H1 (cell line): ENCODE measurements around the gene DEFB113. TPM values are rescaled to one million over a fixed set of nuclear protein-coding genes. Genes with fewer than 3 reads are reported as not detected.

Experiments used
- CTCF ChIA-PET: fragments of 300-600 bp; sonication (Branson Sonifier 250); formaldehyde crosslinking; loops from one replicate; lab custom pipeline; 2021; ENCODE audit not compliant: partially characterized antibody; lab: Charles Lee
- POLR2A ChIA-PET: fragments of 300-600 bp; sonication (Branson Sonifier 250); formaldehyde crosslinking; loops from one replicate; lab custom pipeline; 2021; ENCODE audit warnings: inconsistent platforms; ENCODE audit not compliant: partially characterized antibody; lab: Charles Lee
- DNase-seq, 2 experiments: peaks; one replicate each; pipeline versions ENCODE4 v3.0.0 to v3.0.0-alpha.2; 2010 to 2022; ENCODE audit warnings: low spot score in 2 of 2, low read depth in 1 of 2, mixed read lengths in 1 of 2
- FAIRE-seq: peaks from 2 replicates; lab custom pipeline; 2011; peaks lifted over from hg19 to GRCh38; lab: Jason Lieb, UNC
- H2AFZ ChIP-seq: 2 replicates; pipeline ENCODE4 v1.8.1; 2012; ENCODE audit warnings: low read length, inconsistent platforms
- H2AK5ac ChIP-seq: 2 replicates; pipeline ENCODE4 v1.6.1; 2013; ENCODE audit warnings: low read depth, low read length
- H2BK120ac ChIP-seq: replicated peaks from 2 replicates; pipeline ENCODE3; 2013; ENCODE audit warnings: low read depth, low read length, inconsistent platforms
- H2BK12ac ChIP-seq: 2 replicates; pipeline ENCODE4 v1.6.1; 2013; ENCODE audit warnings: low read depth, low read length
- H2BK15ac ChIP-seq: 2 replicates; pipeline ENCODE4 v1.6.1; 2013; ENCODE audit warnings: low read length
- H2BK20ac ChIP-seq: 2 replicates; pipeline ENCODE4 v1.6.1; 2013; ENCODE audit warnings: low read length
- H2BK5ac ChIP-seq: 2 replicates; pipeline ENCODE4 v1.6.1; 2013; ENCODE audit warnings: low read depth, low read length
- H3K14ac ChIP-seq: 2 replicates; pipeline ENCODE4 v1.6.1; 2013; ENCODE audit warnings: inconsistent platforms; ENCODE audit not compliant: insufficient read length
- H3K18ac ChIP-seq: 2 replicates; pipeline ENCODE4 v1.6.1; 2013; ENCODE audit warnings: low read length; ENCODE audit errors: extremely low read depth
- H3K23ac ChIP-seq: 2 replicates; pipeline ENCODE4 v1.6.1; 2013; ENCODE audit warnings: inconsistent platforms; ENCODE audit not compliant: insufficient read length
- H3K23me2 ChIP-seq: 2 replicates; pipeline ENCODE4 v1.6.1; 2013; ENCODE audit warnings: low read depth, low read length
- H3K27ac ChIP-seq: 2 replicates; pipeline ENCODE4 v1.6.1; 2011; ENCODE audit warnings: low read depth, low read length, inconsistent platforms
- H3K27me3 ChIP-seq, 4 experiments: replicated peaks in 1 of 4; 1 replicate in 1 of 4; 2 replicates in 3 of 4; pipeline versions ENCODE4 v1.6.1 to v1.8.1; 2011 to 2013; ENCODE audit warnings: low read length in 3 of 4, mild to moderate bottlenecking in 3 of 4, inconsistent platforms in 2 of 4, mixed read lengths in 2 of 4, moderate library complexity in 1 of 4; ENCODE audit not compliant: control insufficient read depth in 3 of 4, insufficient read depth in 3 of 4; ENCODE audit errors: extremely low read depth in 1 of 4
- H3K36me3 ChIP-seq, 4 experiments: 2 replicates each; pipeline versions ENCODE4 v1.6.1 to v1.8.1; 2011 to 2013; ENCODE audit warnings: mild to moderate bottlenecking in 4 of 4, low read length in 3 of 4, moderate library complexity in 2 of 4, control low read depth in 1 of 4, inconsistent platforms in 1 of 4; ENCODE audit not compliant: insufficient read depth in 4 of 4, control insufficient read depth in 2 of 4
- H3K4ac ChIP-seq: replicated peaks from 2 replicates; pipeline ENCODE3; 2013; ENCODE audit warnings: low read length, low read depth, mixed read lengths, inconsistent platforms; ENCODE audit not compliant: insufficient read length
- H3K4me1 ChIP-seq, 4 experiments: replicated peaks in 1 of 4; 1 replicate in 1 of 4; 2 replicates in 3 of 4; pipeline versions ENCODE4 v1.6.1 to v1.8.1; 2011 to 2013; ENCODE audit warnings: low read length in 3 of 4, inconsistent platforms in 2 of 4, mixed read lengths in 1 of 4; ENCODE audit not compliant: insufficient read depth in 4 of 4, control insufficient read depth in 3 of 4
- H3K4me2 ChIP-seq, 2 experiments: 2 replicates each; pipeline versions ENCODE4 v1.6.1 to v1.8.1; 2011 to 2013; ENCODE audit warnings: low read depth in 2 of 2, low read length in 2 of 2, control low read depth in 1 of 2, inconsistent platforms in 1 of 2, mild to moderate bottlenecking in 1 of 2; ENCODE audit not compliant: insufficient read depth in 1 of 2
- H3K4me3 ChIP-seq, 4 experiments: fragments of 200-600, 300-600 bp in 1 of 4; sonication (generic), shearing (Covaris generic), sonication (Bioruptor Twin) in 1 of 4; 2 replicates each; pipeline versions ENCODE4 v1.5.1 to v1.8.1; 2011 to 2016; ENCODE audit warnings: low read length in 4 of 4, low read depth in 3 of 4, control low read depth in 2 of 4, inconsistent platforms in 2 of 4, mild to moderate bottlenecking in 2 of 4, mixed read lengths in 1 of 4, moderate library complexity in 1 of 4; ENCODE audit not compliant: insufficient read depth in 2 of 4; ENCODE audit errors: extremely low read depth in 1 of 4
- H3K56ac ChIP-seq: replicated peaks from 2 replicates; pipeline ENCODE3; 2013; ENCODE audit warnings: low read depth, mild to moderate bottlenecking, mixed read lengths, low read length, inconsistent platforms; ENCODE audit not compliant: insufficient read length
- H3K79me1 ChIP-seq: 2 replicates; pipeline ENCODE4 v1.6.1; 2013; ENCODE audit warnings: low read depth, low read length, control low read depth
- H3K79me2 ChIP-seq, 2 experiments: 2 replicates each; pipeline versions ENCODE4 v1.6.1 to v1.8.1; 2012 to 2013; ENCODE audit warnings: low read length in 2 of 2, mild to moderate bottlenecking in 2 of 2, inconsistent platforms in 1 of 2; ENCODE audit not compliant: insufficient read depth in 2 of 2, control insufficient read depth in 1 of 2
- H3K9ac ChIP-seq, 4 experiments: replicated peaks in 1 of 4; 1 replicate in 1 of 4; 2 replicates in 3 of 4; pipeline versions ENCODE4 v1.6.1 to v1.8.1; 2011 to 2013; ENCODE audit warnings: low read depth in 3 of 4, low read length in 3 of 4, control low read depth in 2 of 4, mild to moderate bottlenecking in 2 of 4, moderate library complexity in 2 of 4, inconsistent platforms in 1 of 4; ENCODE audit errors: extremely low read depth in 1 of 4
- H3K9me3 ChIP-seq, 2 experiments: 2 replicates each; pipeline versions ENCODE4 v1.6.1 to v1.8.1; 2012 to 2013; ENCODE audit warnings: mild to moderate bottlenecking in 2 of 2, moderate library complexity in 2 of 2, control low read depth in 1 of 2, inconsistent platforms in 1 of 2, low read depth in 1 of 2, low read length in 1 of 2, mixed read lengths in 1 of 2; ENCODE audit not compliant: insufficient read depth in 2 of 2
- H4K20me1 ChIP-seq, 2 experiments: replicated peaks in 1 of 2; 2 replicates each; pipeline versions ENCODE3 to v1.8.1; 2011 to 2013; ENCODE audit warnings: inconsistent platforms in 2 of 2, low read length in 2 of 2, mild to moderate bottlenecking in 1 of 2; ENCODE audit not compliant: insufficient read depth in 2 of 2, control insufficient read depth in 1 of 2
- H4K5ac ChIP-seq: 2 replicates; pipeline ENCODE4 v1.6.1; 2013; ENCODE audit warnings: low read length, low read depth, mixed read lengths, inconsistent platforms; ENCODE audit not compliant: insufficient read length
- H4K8ac ChIP-seq: 2 replicates; pipeline ENCODE4 v1.8.0; 2013; ENCODE audit warnings: mild to moderate bottlenecking, moderate library complexity, low read length, inconsistent platforms; ENCODE audit not compliant: insufficient read depth; ENCODE audit errors: extremely low read depth
- H4K91ac ChIP-seq: replicated peaks from 2 replicates; pipeline ENCODE3; 2013; ENCODE audit warnings: low read length, mixed read lengths, inconsistent platforms; ENCODE audit not compliant: insufficient read length
- ATF2 ChIP-seq: IDR thresholded peaks from 2 replicates; pipeline ENCODE4 v1.6.1; 2012; ENCODE audit warnings: low read length, inconsistent platforms
- EGR1 ChIP-seq: IDR thresholded peaks from 2 replicates; pipeline ENCODE4 v1.6.1; 2011; ENCODE audit warnings: low read depth, low read length, borderline replicate concordance
- HDAC2 ChIP-seq, 2 experiments: fragments of 300-600 bp in 1 of 2; sonication (generic) in 1 of 2; IDR thresholded peaks; 2 replicates each; pipeline ENCODE4 v1.6.1; 2011 to 2012; ENCODE audit warnings: low read depth in 2 of 2, low read length in 2 of 2, mild to moderate bottlenecking in 2 of 2, moderate library complexity in 2 of 2, borderline replicate concordance in 1 of 2, inconsistent platforms in 1 of 2
- JUND ChIP-seq: IDR thresholded peaks from 2 replicates; pipeline ENCODE4 v1.6.1; 2011; ENCODE audit warnings: mild to moderate bottlenecking, improper control_type of control experiment, low read length
- RBBP5 ChIP-seq: IDR thresholded peaks from 2 replicates; pipeline ENCODE4 v1.7.1; 2012; ENCODE audit warnings: low read depth, mild to moderate bottlenecking, inconsistent platforms, low read length, moderate library complexity, borderline replicate concordance
- RFX5 ChIP-seq: IDR thresholded peaks from 2 replicates; pipeline ENCODE4 v1.6.1; 2011; ENCODE audit warnings: low read depth, low read length, improper control_type of control experiment, borderline replicate concordance
- RXRA ChIP-seq: IDR thresholded peaks from 2 replicates; pipeline ENCODE4 v1.6.1; 2011; ENCODE audit warnings: low read depth, mild to moderate bottlenecking, low read length, moderate library complexity; ENCODE audit not compliant: insufficient read depth
- SAP30 ChIP-seq: fragments of 300-600 bp; sonication (generic); IDR thresholded peaks from 2 replicates; pipeline ENCODE4 v1.7.1; 2012; ENCODE audit warnings: low read length, moderate library complexity, mild to moderate bottlenecking, inconsistent platforms; ENCODE audit not compliant: insufficient read depth, insufficient replicate concordance
- SIN3A ChIP-seq, 2 experiments: IDR thresholded peaks in 1 of 2; conservative IDR thresholded peaks in 1 of 2; 2 replicates each; pipeline ENCODE4 v1.6.1; 2011 to 2012; ENCODE audit warnings: low read length in 2 of 2, improper control_type of control experiment in 1 of 2, low read depth in 1 of 2, mild to moderate bottlenecking in 1 of 2
- SIRT6 ChIP-seq: IDR thresholded peaks from one replicate; pipeline ENCODE4 v1.7.1; 2012; ENCODE audit warnings: low read length, inconsistent platforms
- SP4 ChIP-seq: IDR thresholded peaks from 2 replicates; pipeline ENCODE4 v1.6.1; 2012; ENCODE audit warnings: low read length, inconsistent platforms
- TBP ChIP-seq: IDR thresholded peaks from 2 replicates; pipeline ENCODE4 v1.6.1; 2011; ENCODE audit warnings: low read depth, low read length, improper control_type of control experiment
- TEAD4 ChIP-seq: IDR thresholded peaks from 2 replicates; pipeline ENCODE4 v1.6.1; 2012; ENCODE audit warnings: low read depth, low read length, inconsistent platforms, mixed read lengths
- WGBS, 2 experiments: shearing (Covaris generic) in 1 of 2; methylation state at CpG; one replicate each; pipeline versions ENCODE4 v1.1.6 to v1.1.7; 2013 to 2015; ENCODE audit warnings: low lambda C conversion rate in 2 of 2, mixed read lengths in 2 of 2, inconsistent platforms in 1 of 2, low coverage in 1 of 2, missing lambda C conversion rate in 1 of 2; ENCODE audit not compliant: insufficient replicate concordance in 2 of 2, insufficient coverage in 1 of 2, insufficient read length in 1 of 2; ENCODE audit errors: extremely low coverage in 1 of 2, missing lambda C conversion rate in 1 of 2; 5-methylcytosine and 5-hydroxymethylcytosine counted together
- polyA plus RNA-seq, 7 experiments: library from polyadenylated mRNA; depleted of rRNA in 3 of 7; stranded (reverse) in 5 of 7; unstranded in 2 of 7; fragments of >200 nt in 5 of 7; fragments of 200-250 nt in 2 of 7; gene quantifications; 1 replicate in 5 of 7; 2 replicates in 1 of 7; 4 replicates in 1 of 7; pipeline versions ENCODE4 v1.2.1 to v1.2.3, GENCODE V29; 2011 to 2013; ENCODE audit warnings: missing spikeins in 2 of 7, mixed read lengths in 2 of 7
- total RNA-seq: library from RNA; stranded (reverse); fragmentation: NEBNext Ultra II Directional; extraction: Animal tissue kit (Norgen Biotek cat#: 25700); gene quantifications from 2 replicates; pipeline ENCODE4 v1.2.1, GENCODE V29; 2021

Gene DEFB113
- total and polyA plus RNA-seq, 2 of the 8 experiments (the other 6 are each of a cell fraction or from before 2014, with no cell fraction given), result not detected

DNA sequence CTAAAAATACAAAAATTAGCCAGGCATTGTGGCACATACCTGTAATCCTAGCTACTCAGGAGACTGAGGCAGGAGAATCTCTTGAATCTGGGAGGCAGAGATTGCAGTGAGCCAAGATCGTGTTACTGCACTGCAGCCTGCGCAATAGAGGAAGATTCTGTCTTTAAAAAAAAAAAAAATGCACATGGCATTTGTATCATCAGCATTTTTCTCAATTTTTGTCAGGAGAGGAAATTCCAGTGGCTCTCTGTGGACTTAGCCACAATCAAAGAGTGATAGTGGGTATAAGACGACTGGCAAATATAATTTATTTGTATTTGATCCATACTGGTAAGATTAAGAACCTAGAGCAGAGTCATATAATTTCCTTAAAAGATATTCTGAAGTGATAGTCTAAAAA, 34.0 kb downstream of the DEFB113 start:
- Histone ChIP-seq H2BK15ac (no peak overlapping the region), H3K27ac (no peak overlapping the region), H3K56ac (no peak overlapping the region), H2BK5ac (no peak overlapping the region), H3K27me3 (no peaks in the 10 kb centered on the region), H3K9me3 (no peaks in the 10 kb centered on the region), H3K23ac (no peak overlapping the region), H2AK5ac (no peak overlapping the region), H2BK12ac (no peak overlapping the region), H2BK120ac (no peak overlapping the region), H3K4me3 (no peak overlapping the region), H4K8ac (no peak overlapping the region), H3K36me3 (no peaks in the 10 kb centered on the region), H3K18ac (no peak overlapping the region), H3K4me1 (no peaks in the 10 kb centered on the region), H2BK20ac (no peak overlapping the region), H3K14ac (no peak overlapping the region), H4K5ac (no peak overlapping the region), H4K91ac (no peak overlapping the region), H4K20me1 (no peaks in the 10 kb centered on the region), H3K4ac (no peak overlapping the region), H2AFZ (no peak overlapping the region), H3K79me2 (no peaks in the 10 kb centered on the region), H3K23me2 (no peaks in the 10 kb centered on the region), H3K9ac (no peak overlapping the region), H3K79me1 (no peaks in the 10 kb centered on the region), H3K4me2 (no peak overlapping the region)
- WGBS, 2 experiments, result 96% methylated on average over 3 of the region's 3 CpGs; no CpG with 5 or more reads in 1 of the 2 experiments
- POLR2A ChIA-PET, result no interaction called here
- no peak for FAIRE-seq
- CTCF ChIA-PET, result no interaction called here
- no peak for DNase-seq
- TF ChIP-seq TEAD4, result no peak
- TF ChIP-seq RXRA, result no peak
- TF ChIP-seq SAP30, result no peak
- TF ChIP-seq TBP, result no peak
- no peak for TF ChIP-seq SIN3A (conservative IDR thresholded peaks at IDR 0.05 in 1 of 2, IDR thresholded peaks at IDR 0.05 in 1 of 2; ENCODE audit: low read depth in 1 of 2, low read length in 2 of 2)
- no peak for TF ChIP-seq ATF2
- TF ChIP-seq HDAC2 (IDR thresholded peaks at IDR 0.05; ENCODE audit: borderline replicate concordance in 1 of 2, low read depth in 2 of 2, low read length in 2 of 2), result no peak
- TF ChIP-seq SIRT6, result no peak
- no peak for TF ChIP-seq JUND
- TF ChIP-seq EGR1, result no peak
- TF ChIP-seq SP4, result no peak
- no peak for TF ChIP-seq RBBP5
- no peak for TF ChIP-seq RFX5
